GM12878 (cell line): ENCODE data around the gene PALLD.

Experiments used
- ESRRA ChIP-seq: IDR thresholded peaks from 2 replicates; pipeline ENCODE4 v1.6.1; 2012; ENCODE audit warnings: mild to moderate bottlenecking, low read length, improper control_type of control experiment
- RCOR1 ChIP-seq: conservative IDR thresholded peaks from 2 replicates; pipeline ENCODE4 v1.6.1; 2012; ENCODE audit warnings: low read depth, low read length, improper control_type of control experiment
- SREBF2 ChIP-seq: IDR thresholded peaks from 2 replicates; pipeline ENCODE4 v1.6.1; 2012; ENCODE audit warnings: mild to moderate bottlenecking, low read length
- TF ChIP-seq, protein P1 (sequence below): IDR thresholded peaks from 2 replicates; pipeline ENCODE4 v1.6.1; 2012; ENCODE audit warnings: mild to moderate bottlenecking, low read depth, low read length

DNA sequence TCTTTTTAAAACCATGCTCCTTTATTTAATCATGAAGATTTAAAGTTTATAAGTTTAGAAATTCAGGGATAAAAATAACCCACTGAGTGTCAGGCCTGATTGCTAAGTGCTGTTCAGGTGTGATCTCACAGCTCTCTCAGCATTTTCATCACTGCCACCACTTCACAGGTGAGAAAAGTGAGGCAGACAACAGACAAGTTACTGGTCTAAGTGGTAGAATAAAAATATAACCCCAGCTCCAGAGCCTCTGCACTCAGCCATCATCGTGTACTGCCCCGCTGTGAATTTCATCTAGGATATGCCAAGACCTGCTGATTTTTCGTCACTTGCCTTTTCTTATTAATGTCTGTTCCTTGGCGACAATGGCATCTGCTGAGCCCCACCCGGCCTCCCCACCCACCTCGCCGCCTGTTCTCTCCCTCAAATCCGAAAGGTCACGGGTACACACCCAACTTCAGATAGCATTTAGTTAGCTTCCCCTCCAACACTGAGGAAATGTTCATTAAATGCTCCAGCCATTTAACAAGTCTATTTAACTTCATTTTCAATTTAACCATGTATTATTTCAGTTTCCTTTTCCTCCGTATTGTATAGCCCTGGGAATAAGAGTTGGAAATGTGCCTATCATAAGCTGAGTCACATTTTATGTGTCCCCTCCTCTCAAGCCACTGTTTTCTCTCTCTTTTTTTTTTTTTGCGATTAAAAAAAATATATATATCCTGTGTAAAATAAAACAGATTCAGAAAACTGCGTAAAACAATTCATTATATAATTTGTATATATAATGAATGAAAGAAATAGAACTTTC is 276.7 kb downstream of the PALLD start:
- TF ChIP-seq RCOR1 (no peak), SREBF2 (no peak), ESRRA (no peak)
- TF ChIP-seq, protein P1, sequence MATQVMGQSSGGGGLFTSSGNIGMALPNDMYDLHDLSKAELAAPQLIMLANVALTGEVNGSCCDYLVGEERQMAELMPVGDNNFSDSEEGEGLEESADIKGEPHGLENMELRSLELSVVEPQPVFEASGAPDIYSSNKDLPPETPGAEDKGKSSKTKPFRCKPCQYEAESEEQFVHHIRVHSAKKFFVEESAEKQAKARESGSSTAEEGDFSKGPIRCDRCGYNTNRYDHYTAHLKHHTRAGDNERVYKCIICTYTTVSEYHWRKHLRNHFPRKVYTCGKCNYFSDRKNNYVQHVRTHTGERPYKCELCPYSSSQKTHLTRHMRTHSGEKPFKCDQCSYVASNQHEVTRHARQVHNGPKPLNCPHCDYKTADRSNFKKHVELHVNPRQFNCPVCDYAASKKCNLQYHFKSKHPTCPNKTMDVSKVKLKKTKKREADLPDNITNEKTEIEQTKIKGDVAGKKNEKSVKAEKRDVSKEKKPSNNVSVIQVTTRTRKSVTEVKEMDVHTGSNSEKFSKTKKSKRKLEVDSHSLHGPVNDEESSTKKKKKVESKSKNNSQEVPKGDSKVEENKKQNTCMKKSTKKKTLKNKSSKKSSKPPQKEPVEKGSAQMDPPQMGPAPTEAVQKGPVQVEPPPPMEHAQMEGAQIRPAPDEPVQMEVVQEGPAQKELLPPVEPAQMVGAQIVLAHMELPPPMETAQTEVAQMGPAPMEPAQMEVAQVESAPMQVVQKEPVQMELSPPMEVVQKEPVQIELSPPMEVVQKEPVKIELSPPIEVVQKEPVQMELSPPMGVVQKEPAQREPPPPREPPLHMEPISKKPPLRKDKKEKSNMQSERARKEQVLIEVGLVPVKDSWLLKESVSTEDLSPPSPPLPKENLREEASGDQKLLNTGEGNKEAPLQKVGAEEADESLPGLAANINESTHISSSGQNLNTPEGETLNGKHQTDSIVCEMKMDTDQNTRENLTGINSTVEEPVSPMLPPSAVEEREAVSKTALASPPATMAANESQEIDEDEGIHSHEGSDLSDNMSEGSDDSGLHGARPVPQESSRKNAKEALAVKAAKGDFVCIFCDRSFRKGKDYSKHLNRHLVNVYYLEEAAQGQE, result no peak
